Fibroblast of villous mesenchyme (primary cell): Measurements from ENCODE around the gene NR5A1. TPM values are rescaled to one million over a fixed set of nuclear protein-coding genes. Genes with fewer than 3 reads are reported as not detected.

Experiments
- DNase-seq: peaks from one replicate; pipeline ENCODE4 v3.0.0-alpha.2; 2010; ENCODE audit warnings: low read depth
- H3K4me3 ChIP-seq: 2 replicates; pipeline ENCODE4 v1.5.1; 2011; ENCODE audit warnings: low read depth, mild to moderate bottlenecking, low read length
- total RNA-seq: library from RNA; depleted of rRNA; stranded (reverse); fragments of >200 nt; gene quantifications from 2 replicates; pipeline ENCODE4 v1.2.3, GENCODE V29; 2012
- TF ChIP-seq, protein P1 (sequence below): IDR thresholded peaks from 2 replicates; pipeline ENCODE4 v1.5.1; 2012; ENCODE audit warnings: low read depth, mild to moderate bottlenecking, low read length; ENCODE audit not compliant: insufficient read depth

The NR5A1 gene
- total RNA-seq, 1 donor: not detected

DNA sequence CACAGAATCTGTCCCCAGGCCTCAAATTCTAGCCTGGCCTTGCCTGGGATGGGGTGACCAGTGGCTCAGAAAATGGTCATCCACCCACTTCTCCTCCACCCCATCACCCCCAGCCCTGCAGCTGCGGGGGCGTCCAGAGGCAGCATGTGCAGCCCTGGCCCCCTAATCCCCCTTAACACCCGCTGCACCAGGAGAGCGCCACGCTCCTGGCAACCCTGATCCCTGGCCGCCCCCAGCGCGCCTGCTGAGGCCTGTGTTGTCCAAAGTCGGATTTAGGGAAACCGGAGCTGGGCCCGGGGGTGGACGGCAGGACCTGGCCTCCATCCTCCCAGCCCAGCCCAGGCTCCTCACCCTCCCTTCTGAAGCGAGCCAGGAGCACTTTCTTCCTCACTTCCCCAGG lies 22.0 kb downstream of the NR5A1 start:
- no peak for DNase-seq
- H3K4me3 ChIP-seq: no peak overlapping the region
- TF ChIP-seq, protein P1, sequence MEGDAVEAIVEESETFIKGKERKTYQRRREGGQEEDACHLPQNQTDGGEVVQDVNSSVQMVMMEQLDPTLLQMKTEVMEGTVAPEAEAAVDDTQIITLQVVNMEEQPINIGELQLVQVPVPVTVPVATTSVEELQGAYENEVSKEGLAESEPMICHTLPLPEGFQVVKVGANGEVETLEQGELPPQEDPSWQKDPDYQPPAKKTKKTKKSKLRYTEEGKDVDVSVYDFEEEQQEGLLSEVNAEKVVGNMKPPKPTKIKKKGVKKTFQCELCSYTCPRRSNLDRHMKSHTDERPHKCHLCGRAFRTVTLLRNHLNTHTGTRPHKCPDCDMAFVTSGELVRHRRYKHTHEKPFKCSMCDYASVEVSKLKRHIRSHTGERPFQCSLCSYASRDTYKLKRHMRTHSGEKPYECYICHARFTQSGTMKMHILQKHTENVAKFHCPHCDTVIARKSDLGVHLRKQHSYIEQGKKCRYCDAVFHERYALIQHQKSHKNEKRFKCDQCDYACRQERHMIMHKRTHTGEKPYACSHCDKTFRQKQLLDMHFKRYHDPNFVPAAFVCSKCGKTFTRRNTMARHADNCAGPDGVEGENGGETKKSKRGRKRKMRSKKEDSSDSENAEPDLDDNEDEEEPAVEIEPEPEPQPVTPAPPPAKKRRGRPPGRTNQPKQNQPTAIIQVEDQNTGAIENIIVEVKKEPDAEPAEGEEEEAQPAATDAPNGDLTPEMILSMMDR: no peak

- DNase-seq: no peak
- H3K4me3 ChIP-seq: no peak overlapping the region
- TF ChIP-seq, protein P1: no peak
These were observed 23.7 kb downstream of the NR5A1 start for GRCh38 chr9:124483481-124483880.

GRCh38 chr9:124482431-124483031 lies 24.7 kb downstream of the NR5A1 start:
- no peak for DNase-seq
- H3K4me3 ChIP-seq: no peak overlapping the region
- TF ChIP-seq, protein P1: no peak

GRCh38 chr9:124481115-124481514 lies 26.1 kb downstream of the NR5A1 start:
- no peak overlapping the region for H3K4me3 ChIP-seq
- TF ChIP-seq, protein P1: no peak
- no peak for DNase-seq

GRCh38 chr9:124480621-124480981 lies 26.6 kb downstream of the NR5A1 start:
- TF ChIP-seq, protein P1: peak; percentile 22
- no peak overlapping the region for H3K4me3 ChIP-seq
- peak; percentile 6 for DNase-seq

GRCh38 chr9:124479947-124480620 lies 27.1 kb downstream of the NR5A1 start:
- no peak overlapping the region for H3K4me3 ChIP-seq
- DNase-seq: no peak
- TF ChIP-seq, protein P1: no peak

DNA sequence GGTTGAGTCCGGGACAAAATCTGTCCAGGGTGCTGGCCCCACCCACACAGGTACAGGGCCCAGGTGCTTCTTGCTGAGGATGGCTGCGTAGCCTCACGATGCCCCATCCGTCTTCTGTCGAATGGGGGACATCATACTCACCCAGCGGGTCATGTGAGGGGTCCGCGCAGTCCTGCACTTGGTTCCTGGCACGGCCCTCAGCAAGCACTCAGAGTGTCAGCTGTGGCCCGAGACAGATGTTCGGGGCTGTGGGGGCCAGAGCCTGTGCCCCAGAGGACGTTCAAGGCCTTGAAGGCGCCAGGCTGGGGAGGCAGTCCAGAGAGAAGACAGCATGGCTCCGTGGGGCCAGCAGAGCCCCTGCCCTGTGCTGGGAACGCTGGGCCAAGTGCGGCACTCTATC lies 27.8 kb downstream of the NR5A1 start:
- no peak overlapping the region for H3K4me3 ChIP-seq
- DNase-seq: no peak
- TF ChIP-seq, protein P1: no peak
